Right lobe of liver (tissue), 4 donors: ENCODE measurements around the gene PIANP.

Experiments
- CTCF ChIP-seq, 4 donors: fragments of 200-600 bp in 3 of 4; fragments of 450-650 bp in 1 of 4; IDR thresholded peaks; one replicate each; pipeline versions ENCODE4 v1.5.1 to v1.8.0; 2016 to 2022; ENCODE audit warnings: antibody characterized with exemption in 4 of 4, mild to moderate bottlenecking in 2 of 4
- POLR2A ChIP-seq: fragments of 450-650 bp; IDR thresholded peaks from one replicate; pipeline ENCODE4 v1.6.1; 2017; ENCODE audit warnings: antibody characterized with exemption, mild to moderate bottlenecking
- donor health status: DM: no; HTN: no; CAD: no.
- donor health status: DM: no; HTN: no; CAD: no.
- donor health status: DM: no; HTN: yes; CAD: no.

- TF ChIP-seq CTCF (IDR thresholded peaks at IDR 0.05) (no peak), POLR2A (no peak)
These were observed 48.1 kb upstream of the PIANP start for GRCh38 chr12:6748761-6749160.
